Caco-2 (cell line): ENCODE measurements around the gene GPATCH8. TPM values are rescaled to one million over a fixed set of nuclear protein-coding genes. Genes with fewer than 3 reads are reported as not detected.

Source experiments
- BruUV-seq: library from RNA; stranded (reverse); fragments of 400-500 nt; replicated peaks from 2 replicates; lab custom pipeline; 2021; lab: Mats Ljungman, UMichigan
- CTCF ChIA-PET: fragments of 300-600 bp; sonication (Branson Sonifier 250); formaldehyde crosslinking; loops from one replicate; lab custom pipeline; 2022; ENCODE audit warnings: antibody characterized with exemption; lab: Charles Lee
- POLR2A ChIA-PET: fragments of 300-600 bp; sonication (Branson Sonifier 250); formaldehyde crosslinking; loops from one replicate; lab custom pipeline; 2022; ENCODE audit warnings: antibody characterized with exemption; lab: Charles Lee
- DNase-seq, 2 experiments: peaks; one replicate each; pipeline versions ENCODE4 v3.0.0 to v3.0.0-alpha.2; 2020 to 2022
- H3K27me3 ChIP-seq: replicated peaks from 2 replicates; pipeline ENCODE4 v1.6.0; 2011; ENCODE audit warnings: low read length; ENCODE audit not compliant: control insufficient read depth, insufficient read depth
- H3K36me3 ChIP-seq: 2 replicates; pipeline ENCODE4 v1.5.1; 2011; ENCODE audit warnings: low read length; ENCODE audit not compliant: control insufficient read depth, insufficient read depth
- H3K4me1 ChIP-seq: fragments of 250-450 bp; sonication (Bioruptor Pico); 2 replicates; pipeline ENCODE4 v1.5.1; 2020; ENCODE audit warnings: mild to moderate bottlenecking
- H3K4me3 ChIP-seq: 2 replicates; pipeline ENCODE4 v1.5.1; 2011; ENCODE audit warnings: low read depth, mild to moderate bottlenecking, control low read depth, low read length
- H3K9me3 ChIP-seq: fragments of 250-450 bp; sonication (Bioruptor Pico); 2 replicates; pipeline ENCODE4 v1.5.1; 2020; ENCODE audit warnings: mild to moderate bottlenecking, moderate library complexity
- H3K27ac Mint-ChIP-seq: one replicate; pipeline ENCODE4 v1.8.0; 2022; ENCODE audit warnings: mixed read lengths; ENCODE audit not compliant: unreplicated experiment
- H3K27me3 Mint-ChIP-seq: one replicate; pipeline ENCODE4 v1.8.0; 2022; ENCODE audit warnings: mixed read lengths; ENCODE audit not compliant: insufficient read depth, unreplicated experiment
- H3K36me3 Mint-ChIP-seq: one replicate; pipeline ENCODE4 v1.8.0; 2022; ENCODE audit warnings: mild to moderate bottlenecking, mixed read lengths; ENCODE audit not compliant: insufficient read depth, unreplicated experiment
- H3K4me1 Mint-ChIP-seq: one replicate; pipeline ENCODE4 v1.8.0; 2022; ENCODE audit warnings: low read depth, mixed read lengths; ENCODE audit not compliant: unreplicated experiment
- H3K4me3 Mint-ChIP-seq: one replicate; pipeline ENCODE4 v1.8.0; 2022; ENCODE audit warnings: mild to moderate bottlenecking, moderate library complexity, mixed read lengths; ENCODE audit not compliant: unreplicated experiment
- H3K9me3 Mint-ChIP-seq: one replicate; pipeline ENCODE4 v1.8.0; 2022; ENCODE audit warnings: mixed read lengths; ENCODE audit not compliant: unreplicated experiment
- intact Hi-C: fragments of 100-400 bp; cut with micrococcal nuclease; formaldehyde crosslinking; loops from one replicate; pipeline ENCODE4 v1.10.0; 2022; ENCODE audit not compliant: unreplicated experiment
- total RNA-seq: library from RNA; stranded (reverse); gene quantifications from 2 replicates; pipeline ENCODE4 v1.2.3, GENCODE V29; 2022
- TF ChIP-seq, protein P1 (sequence below), 2 experiments: fragments of 200-600 bp in 1 of 2; IDR thresholded peaks; 1 replicate in 1 of 2; 2 replicates in 1 of 2; pipeline versions ENCODE4 v1.5.1 to v1.8.0; 2011 to 2022; ENCODE audit warnings: antibody characterized with exemption in 1 of 2, control low read depth in 1 of 2, inconsistent platforms in 1 of 2, low read depth in 1 of 2, low read length in 1 of 2, mild to moderate bottlenecking in 1 of 2, moderate library complexity in 1 of 2; ENCODE audit not compliant: insufficient read depth in 1 of 2, severe bottlenecking in 1 of 2, unreplicated experiment in 1 of 2

The GPATCH8 gene
- total RNA-seq, 1 experiment from 2014 or later = 53.4 TPM

DNA sequence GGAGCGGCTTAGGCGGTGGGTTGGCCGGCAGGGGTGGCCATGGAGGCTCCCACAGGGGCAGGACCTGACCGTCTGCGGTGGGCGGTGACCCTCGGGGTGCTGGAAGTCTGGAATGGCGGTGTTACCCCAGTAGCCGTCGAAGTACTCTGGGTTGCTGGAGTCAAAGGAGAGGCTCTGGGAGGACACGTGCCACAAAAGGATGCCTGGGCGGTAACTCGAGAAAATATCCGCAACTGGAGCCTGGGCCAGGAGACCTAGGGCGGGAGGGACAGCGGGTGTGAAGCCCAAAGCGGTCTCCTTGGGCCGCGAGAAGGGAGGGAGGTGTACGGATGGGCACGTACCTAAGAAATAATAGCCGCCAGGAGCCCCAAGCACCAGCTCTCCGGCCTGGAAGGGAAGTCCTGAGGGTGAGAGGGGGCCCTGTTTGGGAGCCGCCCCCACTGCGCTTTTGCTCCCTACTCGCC lies 118.4 kb downstream of the GPATCH8 start:
- Mint-ChIP-seq H3K36me3 (no peaks in the 10 kb centered on the region), H3K4me3 (peak overlapping the region; percentile 73), H3K27me3 (peaks cover 5% of the 10 kb centered on the region), H3K4me1 (no peaks in the 10 kb centered on the region), H3K9me3 (no peaks in the 10 kb centered on the region), H3K27ac (peak overlapping the region; percentile 59)
- Histone ChIP-seq H3K4me1 (no peaks in the 10 kb centered on the region), H3K27me3 (no peaks in the 10 kb centered on the region), H3K9me3 (no peaks in the 10 kb centered on the region), H3K36me3 (no peaks in the 10 kb centered on the region), H3K4me3 (peak overlapping the region; percentile 58)
- POLR2A ChIA-PET = interaction anchor here (0.8 kb wide), 1 partner anchor 305 kb away, joined by 3 read pairs; the partner anchor contains the start of gene CCDC43
- DNase-seq = no peak
- intact Hi-C loops = no loop called here
- CTCF ChIA-PET = interaction anchor here (0.7 to 1.7 kb wide), 9 partner anchors 9 to 203 kb away, joined by 3 to 12 read pairs (median 7); partner anchors contain the start of gene FAM171A2
- TF ChIP-seq, protein P1, sequence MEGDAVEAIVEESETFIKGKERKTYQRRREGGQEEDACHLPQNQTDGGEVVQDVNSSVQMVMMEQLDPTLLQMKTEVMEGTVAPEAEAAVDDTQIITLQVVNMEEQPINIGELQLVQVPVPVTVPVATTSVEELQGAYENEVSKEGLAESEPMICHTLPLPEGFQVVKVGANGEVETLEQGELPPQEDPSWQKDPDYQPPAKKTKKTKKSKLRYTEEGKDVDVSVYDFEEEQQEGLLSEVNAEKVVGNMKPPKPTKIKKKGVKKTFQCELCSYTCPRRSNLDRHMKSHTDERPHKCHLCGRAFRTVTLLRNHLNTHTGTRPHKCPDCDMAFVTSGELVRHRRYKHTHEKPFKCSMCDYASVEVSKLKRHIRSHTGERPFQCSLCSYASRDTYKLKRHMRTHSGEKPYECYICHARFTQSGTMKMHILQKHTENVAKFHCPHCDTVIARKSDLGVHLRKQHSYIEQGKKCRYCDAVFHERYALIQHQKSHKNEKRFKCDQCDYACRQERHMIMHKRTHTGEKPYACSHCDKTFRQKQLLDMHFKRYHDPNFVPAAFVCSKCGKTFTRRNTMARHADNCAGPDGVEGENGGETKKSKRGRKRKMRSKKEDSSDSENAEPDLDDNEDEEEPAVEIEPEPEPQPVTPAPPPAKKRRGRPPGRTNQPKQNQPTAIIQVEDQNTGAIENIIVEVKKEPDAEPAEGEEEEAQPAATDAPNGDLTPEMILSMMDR (IDR thresholded peaks at IDR 0.05; ENCODE audit: insufficient read depth in 1 of 2, low read depth in 1 of 2, low read length in 1 of 2, severe bottlenecking in 1 of 2, unreplicated experiment in 1 of 2) = no peak
- BruUV-seq = no TSS peak

DNA sequence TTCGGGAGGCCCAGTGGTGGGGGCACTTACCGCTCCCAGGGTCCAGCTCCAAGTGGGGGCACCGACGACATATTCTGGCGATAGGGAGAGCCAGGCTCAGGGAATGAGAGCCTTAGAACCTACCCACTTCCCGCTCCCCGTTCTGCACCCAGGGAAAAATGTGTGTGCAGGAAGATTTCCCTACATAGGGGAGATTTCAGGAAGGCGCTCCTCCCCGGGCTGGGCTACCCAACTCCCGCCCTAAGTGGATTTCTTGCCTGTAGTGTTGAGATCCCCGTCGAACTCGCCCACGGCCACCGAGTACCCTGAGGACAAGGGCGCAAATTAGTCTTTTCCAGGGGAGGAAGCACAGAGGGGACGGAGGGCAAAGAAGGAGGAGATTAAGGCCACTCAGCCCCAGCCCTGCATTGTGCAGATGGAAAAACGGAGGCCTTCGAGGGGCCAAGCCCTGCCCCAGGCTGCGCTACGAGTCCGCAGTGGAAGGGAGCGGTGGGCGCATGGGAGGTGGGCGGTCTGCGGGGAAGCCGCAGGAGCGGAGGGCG lies 118.9 kb downstream of the GPATCH8 start:
- CTCF ChIA-PET = interaction anchor here (1.2 to 1.7 kb wide), 4 partner anchors 8 to 203 kb away, joined by 3 to 12 read pairs (median 6); partner anchors contain the start of gene FAM171A2
- H3K27me3 Mint-ChIP-seq = peaks cover 5% of the 10 kb centered on the region
- H3K27ac Mint-ChIP-seq = peak overlapping the region; percentile 59
- intact Hi-C loops = no loop called here
- no peaks in the 10 kb centered on the region for H3K9me3 Mint-ChIP-seq
- Histone ChIP-seq H3K4me3 (peak overlapping the region; percentile 58), H3K9me3 (no peaks in the 10 kb centered on the region), H3K36me3 (no peaks in the 10 kb centered on the region), H3K4me1 (no peaks in the 10 kb centered on the region), H3K27me3 (no peaks in the 10 kb centered on the region)
- no peaks in the 10 kb centered on the region for H3K4me1 Mint-ChIP-seq
- H3K4me3 Mint-ChIP-seq = peak overlapping the region; percentile 73
- no peaks in the 10 kb centered on the region for H3K36me3 Mint-ChIP-seq
- TF ChIP-seq, protein P1 (IDR thresholded peaks at IDR 0.05; ENCODE audit: insufficient read depth in 1 of 2, low read depth in 1 of 2, low read length in 1 of 2, severe bottlenecking in 1 of 2, unreplicated experiment in 1 of 2) = no peak
- no TSS peak for BruUV-seq
- POLR2A ChIA-PET = interaction anchor here (0.8 kb wide), 1 partner anchor 305 kb away, joined by 3 read pairs; the partner anchor contains the start of gene CCDC43
- no peak for DNase-seq

DNA sequence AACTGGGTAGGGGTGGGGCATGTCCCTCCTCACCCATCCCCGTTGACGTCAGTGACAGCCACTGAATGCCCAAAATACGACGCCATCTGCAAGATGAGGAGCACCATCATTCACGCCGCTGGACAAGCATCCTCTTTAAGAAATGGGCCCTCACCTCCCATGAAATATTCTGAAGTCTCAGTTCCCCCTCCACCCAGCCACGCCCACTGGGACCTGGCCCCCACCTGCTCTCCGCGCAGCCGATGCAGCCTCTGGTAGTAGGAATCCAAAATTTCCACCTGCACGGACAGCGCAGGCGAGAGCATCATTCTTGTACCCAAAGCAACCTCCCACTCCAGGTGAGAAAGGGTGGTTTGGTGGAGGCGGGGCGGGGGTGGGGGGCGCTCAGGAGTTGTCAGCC lies 119.3 kb downstream of the GPATCH8 start:
- no peaks in the 10 kb centered on the region for H3K4me1 ChIP-seq
- ChIA-PET POLR2A (no interaction called here), CTCF (no interaction called here)
- Mint-ChIP-seq H3K4me3 (no peak overlapping the region), H3K27ac (no peak overlapping the region), H3K9me3 (no peaks in the 10 kb centered on the region), H3K4me1 (no peaks in the 10 kb centered on the region), H3K36me3 (no peaks in the 10 kb centered on the region), H3K27me3 (peaks cover 5% of the 10 kb centered on the region)
- no TSS peak for BruUV-seq
- no peak overlapping the region for H3K4me3 ChIP-seq
- intact Hi-C loops = no loop called here
- H3K9me3 ChIP-seq = no peaks in the 10 kb centered on the region
- no peak for DNase-seq
- H3K27me3 ChIP-seq = no peaks in the 10 kb centered on the region
- H3K36me3 ChIP-seq = no peaks in the 10 kb centered on the region
- TF ChIP-seq, protein P1 (IDR thresholded peaks at IDR 0.05; ENCODE audit: insufficient read depth in 1 of 2, low read depth in 1 of 2, low read length in 1 of 2, severe bottlenecking in 1 of 2, unreplicated experiment in 1 of 2) = no peak
